HG03558 (cell line): ENCODE results near the gene SLC26A4.

Source experiments
- ATAC-seq: cut with Tn5 transposase; IDR thresholded peaks from one replicate; pipeline ENCODE4 v1.9.1; 2021; ENCODE audit warnings: moderate number of reproducible peaks; ENCODE audit not compliant: unreplicated experiment; ENCODE audit errors: extremely low read depth

Gene SLC26A4

DNA sequence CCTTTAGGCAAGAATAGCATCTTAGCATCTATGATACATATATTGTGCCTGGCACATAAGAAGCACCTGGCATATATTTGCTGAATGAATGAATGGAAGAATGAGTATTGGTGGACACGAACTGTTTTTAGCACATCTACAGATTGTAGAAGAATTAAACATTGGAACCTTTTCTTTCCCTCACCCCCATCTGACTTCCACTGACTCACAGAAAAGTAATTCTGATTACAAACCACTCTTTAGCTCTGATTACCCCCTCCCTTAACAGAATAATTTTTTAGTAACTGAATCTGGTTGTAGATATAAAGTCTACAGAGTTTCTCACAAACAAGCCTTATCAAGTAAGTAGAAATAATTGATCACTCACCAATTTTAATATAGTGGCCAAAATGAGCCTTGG is 31.9 kb downstream of the SLC26A4 start:
- ATAC-seq, result no peak

DNA sequence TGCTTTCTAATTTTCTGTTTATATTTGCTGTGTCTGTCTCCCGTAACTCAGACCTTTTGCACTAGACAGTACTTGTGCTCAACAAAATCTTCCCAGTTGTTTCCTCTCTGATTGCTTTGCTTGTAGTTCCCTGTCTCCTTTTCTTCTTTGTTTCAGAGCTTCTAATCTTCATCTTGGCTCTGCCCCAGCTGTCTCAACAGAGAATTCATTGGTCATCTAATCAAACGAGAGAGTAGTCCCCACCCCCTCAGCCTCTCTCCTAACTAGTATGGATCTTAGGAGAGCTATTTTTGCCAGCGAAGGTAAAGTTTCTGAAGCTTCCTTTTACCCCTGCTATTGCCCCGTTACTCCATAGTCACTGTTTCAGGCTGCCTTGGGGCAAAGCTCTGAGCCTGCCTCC is 32.8 kb downstream of the SLC26A4 start:
- no peak for ATAC-seq

DNA sequence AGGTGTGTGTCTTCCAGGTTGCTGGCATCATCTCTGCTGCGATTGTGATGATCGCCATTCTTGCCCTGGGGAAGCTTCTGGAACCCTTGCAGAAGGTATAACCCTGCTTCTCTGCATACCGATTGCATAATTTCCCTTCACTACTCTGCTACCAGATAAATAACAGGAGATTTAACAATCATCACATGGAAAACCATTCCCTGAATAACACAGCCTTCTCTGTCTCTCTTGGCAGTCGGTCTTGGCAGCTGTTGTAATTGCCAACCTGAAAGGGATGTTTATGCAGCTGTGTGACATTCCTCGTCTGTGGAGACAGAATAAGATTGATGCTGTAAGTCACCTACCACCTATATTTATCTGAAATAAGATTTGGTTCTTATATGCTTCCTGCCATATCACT is 33.8 kb downstream of the SLC26A4 start:
- ATAC-seq, result no peak

DNA sequence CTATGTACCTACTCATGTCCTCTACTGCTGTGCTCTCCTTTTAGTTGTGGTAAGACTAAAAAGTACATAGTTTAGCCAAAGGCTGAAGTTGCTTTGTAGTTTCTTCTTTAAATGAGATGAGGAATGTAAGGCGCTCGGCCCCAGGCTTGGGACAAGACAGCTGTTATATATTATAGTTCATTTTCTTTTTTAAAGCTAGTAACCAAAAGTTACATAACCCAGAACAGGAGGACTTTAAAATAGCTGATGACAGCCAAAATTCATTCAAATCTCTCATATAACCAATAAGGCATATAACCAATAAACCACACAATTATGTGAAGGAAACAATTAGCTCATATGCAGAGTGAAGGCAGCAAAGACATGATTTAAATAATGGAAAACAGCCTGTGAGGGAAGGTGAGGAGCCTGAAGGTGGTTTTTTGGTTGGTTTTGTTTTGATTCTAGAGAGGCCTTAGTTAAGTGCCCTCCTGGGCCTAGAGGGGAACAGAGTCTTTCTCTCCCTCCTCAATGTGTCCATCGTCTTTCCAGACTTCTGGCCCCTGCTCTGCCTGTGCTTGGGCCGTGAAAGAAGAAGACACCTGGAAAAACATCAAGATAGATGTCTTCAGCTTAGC is 35.8 kb downstream of the SLC26A4 start:
- no peak for ATAC-seq

DNA sequence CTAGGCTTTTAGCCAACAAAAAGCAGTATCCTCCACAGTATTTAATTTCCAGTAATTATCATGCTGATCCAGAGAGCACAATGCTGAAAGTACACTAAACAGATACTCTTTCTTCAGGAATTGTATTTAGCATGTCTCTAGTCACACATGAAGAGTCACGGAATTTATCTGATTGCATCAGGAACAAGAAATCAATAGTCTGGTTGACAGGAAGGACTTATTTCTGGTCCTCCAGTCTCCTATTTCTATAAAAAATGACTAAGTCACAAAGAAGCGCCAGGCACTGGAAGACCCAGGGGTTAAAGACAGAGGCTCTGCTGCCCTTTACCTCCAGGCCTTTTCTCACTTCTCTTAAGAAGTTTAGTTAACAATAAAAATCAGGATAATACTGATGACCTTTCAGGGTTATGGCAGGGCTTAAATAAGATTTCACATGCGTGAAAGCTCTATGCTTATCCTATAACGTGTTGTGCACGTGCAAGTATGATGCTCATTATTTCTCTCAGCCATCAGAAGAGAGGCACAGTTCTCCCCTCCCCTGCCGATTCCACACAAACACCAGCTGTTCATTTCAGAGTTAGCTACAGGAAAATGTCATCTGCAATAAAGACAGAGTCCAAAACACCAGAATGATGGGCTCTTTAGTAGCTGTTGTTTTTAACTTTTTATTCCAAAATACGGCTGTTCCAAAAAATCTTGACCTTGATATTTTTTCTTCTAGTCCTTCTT is 36.9 kb downstream of the SLC26A4 start:
- no peak for ATAC-seq

DNA sequence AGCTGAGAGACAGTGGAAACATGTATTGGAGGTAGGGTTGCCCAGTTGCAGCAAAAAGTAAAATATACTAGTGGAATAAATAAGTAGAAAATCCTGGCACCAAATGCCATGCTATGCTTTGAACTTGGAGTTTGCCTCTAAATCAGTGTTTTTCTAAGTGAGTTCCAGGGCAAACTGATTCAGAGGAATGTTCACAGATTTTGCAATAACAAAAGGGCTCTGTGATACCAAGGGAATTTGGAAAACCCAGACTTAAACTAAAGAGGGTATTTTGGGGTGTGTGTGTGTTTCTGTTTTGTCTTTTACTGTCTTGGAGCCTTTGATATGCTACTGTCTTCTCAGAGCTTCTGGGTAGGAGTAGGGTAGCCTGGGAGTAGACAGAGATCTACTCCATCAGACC is 39.9 kb downstream of the SLC26A4 start:
- ATAC-seq, result no peak

DNA sequence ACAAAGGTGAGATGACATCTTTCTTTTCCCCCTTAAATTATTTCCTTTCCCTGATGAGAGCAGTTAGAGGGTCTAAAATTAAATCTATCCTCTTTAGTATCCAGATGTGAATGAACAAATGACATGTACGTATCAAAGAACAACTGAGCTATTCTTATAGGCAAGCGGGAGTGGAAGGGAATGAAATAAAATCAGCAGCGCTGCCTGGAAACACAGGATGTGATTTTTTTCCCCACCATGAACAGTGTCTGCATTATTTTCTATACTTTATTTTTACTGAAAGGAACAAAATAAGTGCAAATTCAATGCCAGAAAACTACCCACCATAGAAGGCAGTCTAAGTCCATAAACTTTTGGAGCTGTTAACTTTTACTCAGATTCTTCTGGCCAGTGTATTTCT is 40.6 kb downstream of the SLC26A4 start:
- ATAC-seq, result no peak

DNA sequence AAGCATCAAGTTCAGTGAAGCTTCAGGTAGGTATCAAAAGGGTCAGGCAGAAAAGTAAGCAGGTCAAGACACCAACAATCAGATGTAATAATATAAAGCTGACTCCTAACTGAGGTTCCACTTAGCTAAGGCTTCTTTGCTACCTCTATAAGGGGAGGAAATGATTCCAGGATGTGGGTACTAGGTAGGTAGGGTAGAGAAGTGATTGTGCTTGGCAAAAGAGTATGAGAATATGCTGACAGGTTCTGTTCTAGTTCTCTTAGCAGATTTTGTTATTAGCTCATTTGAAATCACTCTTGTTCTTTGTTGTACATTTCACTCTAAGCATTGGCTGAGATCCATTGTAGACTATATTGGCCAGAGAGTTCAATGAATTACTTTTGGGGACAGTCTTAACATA is 42.6 kb downstream of the SLC26A4 start:
- ATAC-seq, result no peak

DNA sequence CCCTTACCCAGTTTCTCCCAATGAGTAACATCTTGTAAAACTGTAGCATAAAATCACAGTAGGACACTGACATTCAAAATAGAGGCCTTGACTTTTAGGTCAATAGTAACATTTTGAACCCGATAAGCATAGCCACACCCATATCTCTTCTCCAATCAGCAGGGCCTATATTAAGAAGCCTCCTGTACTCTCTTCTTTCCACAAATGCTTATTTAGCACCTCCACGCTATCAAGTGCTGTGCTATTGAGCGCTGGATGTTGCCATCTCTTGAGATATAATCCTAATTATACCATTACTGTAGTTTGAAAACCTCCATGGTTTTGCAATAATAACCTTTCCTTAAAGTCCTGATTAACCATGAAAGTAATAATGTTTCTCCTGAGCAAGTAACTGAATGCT is 43.2 kb downstream of the SLC26A4 start:
- ATAC-seq, result no peak

DNA sequence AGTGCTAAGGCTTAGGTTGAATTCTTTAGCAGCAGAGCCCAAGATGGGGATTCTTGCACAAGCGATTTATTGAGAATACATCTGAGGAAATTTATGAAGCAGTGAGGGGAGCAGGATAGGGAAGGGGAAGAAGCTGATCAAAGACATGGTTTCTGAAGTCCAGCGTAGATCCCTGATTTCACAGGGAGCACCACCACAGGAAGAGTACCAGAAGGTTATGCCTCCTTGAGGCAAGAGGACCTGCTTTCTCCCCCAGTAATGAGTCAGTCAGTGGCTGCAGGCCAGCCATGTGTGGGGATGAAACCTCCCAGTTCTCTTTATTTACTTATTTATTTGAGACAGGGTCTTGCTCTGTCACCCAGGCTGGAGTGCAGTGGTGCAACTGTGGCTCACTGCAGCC is 48.3 kb downstream of the SLC26A4 start:
- no peak for ATAC-seq

DNA sequence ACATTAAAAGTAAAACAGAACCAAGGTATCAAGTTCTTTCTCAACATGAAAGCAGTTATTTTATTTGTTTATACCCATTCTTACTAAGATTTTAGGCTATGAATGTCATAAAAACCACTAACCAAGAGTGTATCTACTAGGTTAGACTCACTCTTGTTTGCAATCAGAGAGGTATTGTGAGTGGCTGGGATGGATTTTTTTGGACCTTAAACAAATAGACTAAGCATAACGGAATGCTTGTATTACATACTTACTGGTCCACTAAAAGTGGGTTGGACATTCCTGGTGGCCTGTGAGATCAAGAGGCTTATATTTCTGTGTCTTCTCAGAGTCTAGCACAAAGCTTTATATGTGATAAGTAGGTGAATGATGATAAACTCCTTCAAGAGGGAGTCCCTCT is 50.7 kb downstream of the SLC26A4 start:
- no peak for ATAC-seq

DNA sequence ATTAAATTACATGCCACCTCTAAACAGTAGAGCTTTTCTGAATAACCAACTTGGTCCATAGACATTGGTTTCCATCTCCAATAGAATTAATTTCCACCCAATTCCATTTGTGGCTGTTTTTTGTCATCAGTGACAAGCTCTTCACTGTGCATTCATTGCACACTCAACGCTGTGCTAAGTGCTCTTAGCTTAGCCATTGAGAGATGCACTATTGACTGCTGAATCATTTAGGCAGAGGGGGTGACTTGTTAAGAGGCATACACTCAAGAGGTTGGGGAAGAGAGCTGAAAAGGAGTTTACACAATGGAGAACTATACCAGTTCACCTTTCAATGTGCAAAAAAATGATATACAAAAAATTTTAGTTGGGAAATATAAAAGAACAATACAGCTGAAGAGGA is 51.4 kb downstream of the SLC26A4 start:
- ATAC-seq, result no peak

DNA sequence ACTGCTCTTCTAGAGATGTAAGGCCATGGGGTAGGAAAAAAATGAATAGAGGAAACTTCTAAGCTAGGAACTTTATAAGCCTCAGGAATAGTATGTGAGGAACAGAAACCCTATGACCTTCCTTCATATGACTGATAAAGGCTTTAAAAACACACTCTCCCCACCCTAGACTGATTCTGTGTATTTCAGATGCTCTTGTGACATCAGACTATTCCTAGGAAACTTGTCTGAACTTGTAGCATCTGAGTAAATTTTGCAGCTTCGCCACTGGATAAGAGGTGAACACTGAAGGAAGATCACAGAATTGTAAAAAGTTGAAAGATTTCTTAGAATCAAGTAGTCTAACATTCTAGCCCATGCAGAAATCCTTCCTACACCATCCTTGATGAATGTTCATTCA is 52.3 kb downstream of the SLC26A4 start:
- no peak for ATAC-seq

DNA sequence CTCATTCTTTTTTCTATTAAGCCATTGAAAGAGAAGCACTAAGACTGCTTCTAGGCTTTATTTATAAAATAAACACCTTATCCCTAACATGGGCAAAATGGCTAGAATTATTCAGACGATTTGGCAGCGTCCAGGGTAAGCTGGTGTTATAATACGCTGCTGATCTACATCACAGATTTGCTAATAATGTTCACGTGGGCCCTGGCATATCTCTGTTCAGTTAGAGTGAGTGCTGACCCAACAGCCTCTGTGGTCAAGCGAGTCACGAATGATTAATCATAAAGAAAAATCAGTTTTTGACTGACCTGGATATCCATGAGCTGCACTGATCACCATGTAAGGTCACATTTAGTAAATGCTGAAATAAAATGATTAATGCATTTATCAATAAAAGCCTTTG is 54.9 kb downstream of the SLC26A4 start:
- ATAC-seq, result no peak

DNA sequence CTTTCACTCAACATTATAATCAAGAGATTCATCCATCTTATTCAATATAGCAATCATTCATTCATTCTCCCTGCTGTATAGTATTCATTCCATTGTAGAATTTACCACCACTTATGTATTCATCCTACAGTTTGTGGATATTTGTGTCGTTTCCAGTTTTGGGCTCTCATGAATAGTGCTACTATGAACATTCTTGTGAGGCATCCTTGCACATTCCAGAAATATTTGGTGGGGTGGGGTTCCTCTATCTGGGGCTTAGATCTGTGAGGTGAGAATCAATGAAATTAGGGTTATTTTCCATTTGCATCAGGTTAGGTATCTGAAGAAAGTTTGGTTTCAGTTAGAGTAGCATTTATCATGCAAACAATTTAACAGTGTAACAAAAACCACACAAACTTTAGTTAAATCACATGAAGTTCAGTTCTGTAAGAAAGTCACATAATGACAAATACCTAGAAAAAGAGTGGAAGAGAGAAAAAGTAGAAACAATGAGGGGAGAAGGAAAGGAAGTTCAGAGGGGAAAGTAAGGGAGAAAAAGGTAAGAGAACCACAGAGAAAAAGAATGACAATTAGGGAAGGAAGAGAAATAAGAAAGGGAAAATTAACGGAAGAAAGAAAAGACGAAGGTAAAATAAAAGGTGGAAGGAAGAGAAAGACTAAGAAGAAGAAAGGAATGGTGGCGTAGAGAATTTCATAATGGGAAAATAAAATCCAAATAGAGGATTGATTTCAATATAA is 58.0 kb downstream of the SLC26A4 start:
- ATAC-seq, result no peak

DNA sequence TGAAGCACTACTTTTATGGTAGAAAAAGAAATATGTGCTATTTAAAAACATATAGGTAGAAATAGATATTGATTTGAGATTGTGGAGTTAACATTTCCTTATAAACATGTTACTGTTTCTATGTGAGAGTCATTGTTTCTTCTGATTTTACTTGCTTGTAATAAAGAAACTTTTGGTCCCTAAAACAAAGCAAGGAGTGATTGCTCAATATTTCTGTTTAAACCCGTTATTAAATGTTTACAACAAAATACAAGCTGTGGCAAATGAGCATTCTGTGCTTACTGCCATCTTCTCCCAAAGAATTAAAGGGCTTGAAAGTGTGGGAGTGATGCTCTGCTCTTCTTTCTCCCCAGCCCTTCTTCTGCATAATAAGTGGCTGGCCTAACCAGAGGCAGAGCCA is 60.7 kb downstream of the SLC26A4 start:
- no peak for ATAC-seq

DNA sequence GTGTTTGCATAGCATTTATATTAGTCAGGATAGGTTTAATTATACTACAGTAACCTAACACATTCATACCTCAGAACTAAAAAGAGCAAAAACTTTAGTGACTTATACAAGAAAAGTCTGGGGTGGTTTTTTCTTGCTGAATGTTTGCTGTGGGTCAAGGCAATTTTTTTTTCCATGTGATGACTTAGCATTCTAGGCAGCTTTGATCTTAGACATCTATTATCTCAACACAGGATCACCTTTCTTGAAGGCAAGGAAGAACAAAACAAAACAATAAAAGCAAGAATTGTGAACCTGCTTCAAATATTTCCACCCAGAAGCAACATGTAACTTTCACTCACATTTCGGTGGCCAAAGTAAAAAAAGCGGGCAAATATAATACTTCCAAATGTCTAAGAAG is 62.6 kb downstream of the SLC26A4 start:
- no peak for ATAC-seq

DNA sequence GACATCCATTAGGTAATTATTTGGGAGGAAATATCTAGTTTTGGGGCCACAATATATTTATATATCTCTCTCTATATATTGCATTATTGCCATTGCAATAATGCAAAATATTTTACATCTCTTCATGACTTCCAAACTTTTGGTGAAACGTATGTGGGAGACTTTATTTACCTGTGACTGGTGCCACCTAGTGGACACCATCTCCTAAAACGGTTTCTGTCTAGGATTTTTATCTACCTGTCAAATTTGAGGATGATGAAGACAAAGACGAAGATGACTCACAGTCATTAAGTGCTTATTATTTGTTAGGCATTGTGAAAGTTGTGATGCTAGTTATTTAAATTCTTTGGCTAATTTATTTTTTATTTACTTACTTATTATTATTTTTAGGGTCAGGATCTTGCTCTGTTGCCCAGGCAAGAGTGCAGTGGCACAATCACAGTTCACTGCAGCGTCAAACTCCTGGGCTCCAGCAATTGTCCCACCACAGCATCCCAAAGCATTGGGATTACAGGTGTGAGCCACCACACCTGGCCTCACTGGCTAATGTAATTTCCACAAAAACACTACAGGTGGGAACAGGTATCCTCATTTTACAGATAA is 64.6 kb downstream of the SLC26A4 start:
- ATAC-seq, result no peak

DNA sequence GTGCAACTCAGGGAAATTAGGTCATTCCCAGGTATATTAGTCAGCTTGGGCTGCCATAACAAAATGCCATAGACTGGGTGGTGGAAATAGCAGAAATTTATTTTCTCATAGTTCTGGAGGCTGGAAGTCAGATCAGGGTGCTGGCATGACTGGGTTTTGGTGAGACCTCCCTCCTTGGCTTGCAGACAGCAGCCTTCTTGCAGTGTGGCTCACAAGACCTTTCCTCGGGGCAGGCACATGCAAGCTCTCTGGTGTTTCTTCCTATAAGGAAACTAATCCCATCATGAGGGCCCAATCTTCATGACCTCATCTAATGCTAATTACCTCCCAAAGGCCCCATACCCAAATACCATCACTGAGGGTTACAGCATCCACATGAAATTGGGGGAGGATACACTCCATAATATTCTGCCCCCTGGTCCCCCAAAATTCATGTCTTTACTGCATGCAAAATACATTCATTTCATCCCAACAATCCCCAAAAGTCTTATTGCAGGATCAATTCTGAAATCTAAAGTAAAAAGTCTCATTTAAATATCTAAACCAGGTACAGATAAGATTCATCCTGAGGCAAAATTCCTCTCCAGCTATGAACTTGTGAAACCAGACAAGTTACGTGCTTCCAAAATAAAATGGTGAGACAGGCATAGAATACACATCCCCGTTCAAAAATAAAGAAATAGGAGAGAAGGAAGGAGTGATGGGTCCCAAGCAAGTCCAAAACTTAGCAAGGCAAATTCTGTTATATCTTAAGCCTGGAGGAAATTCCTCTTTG is 65.9 kb downstream of the SLC26A4 start:
- no peak for ATAC-seq

DNA sequence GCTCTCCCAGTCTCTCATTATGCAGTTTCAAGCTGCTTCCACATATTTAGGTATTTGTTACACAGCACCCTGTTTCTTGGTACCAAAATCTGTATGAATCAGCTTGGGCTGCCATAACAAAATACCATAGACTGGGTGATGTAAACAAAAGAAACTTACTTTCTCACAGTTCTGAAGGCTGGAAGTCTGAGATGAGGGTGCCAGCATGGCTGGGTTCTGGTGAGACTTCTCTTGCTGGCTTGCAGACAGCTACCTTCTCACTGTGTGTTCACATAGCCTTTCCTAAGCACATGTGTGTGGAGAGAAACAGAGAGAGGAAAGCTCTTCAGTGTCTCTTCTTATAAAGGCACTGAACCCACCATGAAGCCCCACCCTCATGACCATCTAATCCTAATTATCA is 67.6 kb downstream of the SLC26A4 start:
- no peak for ATAC-seq
